Osteoblast (primary cell): ENCODE measurements around the gene GAS6. TPM values are rescaled to one million over a fixed set of nuclear protein-coding genes. Genes with fewer than 3 reads are reported as not detected.
"Not testable (repeated sequence)": the region's sequence is repeated elsewhere in the genome, so short reads cannot be mapped to it uniquely, and the experiment has no call there.

ENCODE experiments used
- DNase-seq: peaks from one replicate; pipeline ENCODE4 v3.0.0; 2011; ENCODE audit warnings: low spot score, mixed read lengths; ENCODE audit not compliant: insufficient read length; ENCODE audit errors: missing footprints
- H2AFZ ChIP-seq: 2 replicates; pipeline ENCODE4 v1.6.0; 2011; ENCODE audit warnings: mild to moderate bottlenecking, low read length
- H3K27ac ChIP-seq: 2 replicates; pipeline ENCODE4 v1.5.1; 2011; ENCODE audit warnings: mild to moderate bottlenecking, low read depth, low read length, moderate library complexity
- H3K27me3 ChIP-seq: 2 replicates; pipeline ENCODE4 v1.6.0; 2012; ENCODE audit warnings: mild to moderate bottlenecking, control low read depth, inconsistent platforms, low read length, moderate library complexity; ENCODE audit not compliant: insufficient read depth
- H3K36me3 ChIP-seq: 2 replicates; pipeline ENCODE4 v1.5.1; 2011; ENCODE audit warnings: mild to moderate bottlenecking, low read length, control low read depth, moderate library complexity; ENCODE audit not compliant: insufficient read depth
- H3K4me1 ChIP-seq: 2 replicates; pipeline ENCODE4 v1.5.1; 2011; ENCODE audit warnings: mild to moderate bottlenecking, low read length, control low read depth, moderate library complexity; ENCODE audit not compliant: insufficient read depth
- H3K4me2 ChIP-seq: 2 replicates; pipeline ENCODE4 v1.6.0; 2011; ENCODE audit warnings: mild to moderate bottlenecking, low read length; ENCODE audit not compliant: insufficient read depth
- H3K4me3 ChIP-seq: fragments of 200-600 bp; sonication (generic); 3 replicates; pipeline ENCODE4 v1.5.1; 2012; ENCODE audit warnings: mild to moderate bottlenecking, low read length, inconsistent platforms; ENCODE audit not compliant: insufficient read depth
- H3K79me2 ChIP-seq: 2 replicates; pipeline ENCODE4 v1.6.0; 2012; ENCODE audit warnings: mild to moderate bottlenecking, low read length, control low read depth, inconsistent platforms; ENCODE audit not compliant: insufficient read depth
- H3K9me3 ChIP-seq: 2 replicates; pipeline ENCODE4 v1.5.1; 2011; ENCODE audit warnings: low read depth, low read length, control low read depth
- H4K20me1 ChIP-seq: 2 replicates; pipeline ENCODE4 v1.6.0; 2012; ENCODE audit warnings: mild to moderate bottlenecking, low read length, control low read depth; ENCODE audit not compliant: insufficient read depth
- total RNA-seq: library from RNA; depleted of rRNA; stranded (reverse); fragments of >200 nt; gene quantifications from 2 replicates; pipeline ENCODE4 v1.2.3, GENCODE V29; 2012
- TF ChIP-seq, protein P1 (sequence below): IDR thresholded peaks from 2 replicates; pipeline ENCODE4 v1.5.1; 2011; ENCODE audit warnings: mild to moderate bottlenecking, low read depth, low read length, moderate library complexity; ENCODE audit errors: extremely low read depth

The GAS6 gene
- total RNA-seq, 1 donor = 417 TPM

DNA sequence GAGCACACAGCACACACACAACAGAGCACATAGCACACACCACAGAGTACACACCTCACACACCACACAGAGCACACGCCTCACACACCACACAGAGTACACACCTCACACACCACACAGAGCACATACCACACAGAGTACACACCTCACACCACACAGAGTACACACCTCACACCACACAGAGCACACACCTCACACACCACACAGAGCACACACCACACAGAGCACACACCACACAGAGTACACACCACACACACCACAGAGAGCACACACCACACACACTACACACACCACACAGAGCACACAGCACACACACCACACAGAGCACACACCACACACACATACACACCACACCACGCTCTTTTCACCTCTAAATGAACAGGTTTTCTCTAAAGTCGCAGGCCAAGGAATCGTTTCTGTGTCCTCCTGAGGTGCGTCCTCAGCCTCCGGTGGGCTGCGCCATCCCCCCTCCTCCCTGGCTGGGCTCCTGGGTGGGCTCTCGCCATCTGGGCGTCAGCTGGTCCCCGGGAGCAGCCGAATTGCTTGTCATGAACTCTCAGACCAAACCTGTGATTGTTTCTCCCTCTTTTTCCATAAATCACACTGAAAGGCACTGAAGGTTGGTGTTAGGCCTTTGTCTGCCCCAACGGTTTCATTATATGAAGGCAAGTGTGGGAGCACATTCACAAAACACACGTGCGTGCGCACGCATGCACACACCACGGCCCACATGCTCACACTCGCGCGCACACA is 67.5 kb downstream of the GAS6 start:
- Histone ChIP-seq H3K9me3 (no peaks in the 10 kb centered on the region), H4K20me1 (no peaks in the 10 kb centered on the region), H3K4me3 (no peak overlapping the region), H3K4me2 (no peak overlapping the region), H3K27me3 (peaks cover 10% of the 10 kb centered on the region), H3K4me1 (no peaks in the 10 kb centered on the region), H3K36me3 (no peaks in the 10 kb centered on the region), H3K27ac (no peak overlapping the region), H2AFZ (no peak overlapping the region), H3K79me2 (no peaks in the 10 kb centered on the region)
- peak; percentile 80 for DNase-seq
- TF ChIP-seq, protein P1, sequence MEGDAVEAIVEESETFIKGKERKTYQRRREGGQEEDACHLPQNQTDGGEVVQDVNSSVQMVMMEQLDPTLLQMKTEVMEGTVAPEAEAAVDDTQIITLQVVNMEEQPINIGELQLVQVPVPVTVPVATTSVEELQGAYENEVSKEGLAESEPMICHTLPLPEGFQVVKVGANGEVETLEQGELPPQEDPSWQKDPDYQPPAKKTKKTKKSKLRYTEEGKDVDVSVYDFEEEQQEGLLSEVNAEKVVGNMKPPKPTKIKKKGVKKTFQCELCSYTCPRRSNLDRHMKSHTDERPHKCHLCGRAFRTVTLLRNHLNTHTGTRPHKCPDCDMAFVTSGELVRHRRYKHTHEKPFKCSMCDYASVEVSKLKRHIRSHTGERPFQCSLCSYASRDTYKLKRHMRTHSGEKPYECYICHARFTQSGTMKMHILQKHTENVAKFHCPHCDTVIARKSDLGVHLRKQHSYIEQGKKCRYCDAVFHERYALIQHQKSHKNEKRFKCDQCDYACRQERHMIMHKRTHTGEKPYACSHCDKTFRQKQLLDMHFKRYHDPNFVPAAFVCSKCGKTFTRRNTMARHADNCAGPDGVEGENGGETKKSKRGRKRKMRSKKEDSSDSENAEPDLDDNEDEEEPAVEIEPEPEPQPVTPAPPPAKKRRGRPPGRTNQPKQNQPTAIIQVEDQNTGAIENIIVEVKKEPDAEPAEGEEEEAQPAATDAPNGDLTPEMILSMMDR = no peak

DNA sequence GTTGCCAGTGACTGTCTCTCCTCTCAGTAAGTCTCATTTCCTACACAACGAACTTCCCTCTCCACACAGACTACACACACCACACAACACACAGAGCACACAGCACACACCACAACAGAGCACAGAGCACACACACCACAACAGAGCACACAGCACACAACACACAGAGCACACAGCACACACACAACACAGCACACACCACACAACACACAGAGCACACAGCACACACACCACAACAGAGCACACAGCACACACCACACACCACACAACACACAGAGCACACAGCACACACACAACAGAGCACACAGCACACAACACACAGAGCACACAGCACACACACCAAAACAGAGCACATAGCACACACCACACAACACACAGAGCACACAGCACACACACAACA is 68.5 kb downstream of the GAS6 start:
- DNase-seq = peak; percentile 32
- not testable (repeated sequence) for H3K4me1 ChIP-seq, H3K36me3 ChIP-seq, H2AFZ ChIP-seq, H3K79me2 ChIP-seq, H3K4me3 ChIP-seq, H4K20me1 ChIP-seq, H3K27ac ChIP-seq, H3K4me2 ChIP-seq, H3K9me3 ChIP-seq
- peaks cover 10% of the 10 kb centered on the region for H3K27me3 ChIP-seq

DNA sequence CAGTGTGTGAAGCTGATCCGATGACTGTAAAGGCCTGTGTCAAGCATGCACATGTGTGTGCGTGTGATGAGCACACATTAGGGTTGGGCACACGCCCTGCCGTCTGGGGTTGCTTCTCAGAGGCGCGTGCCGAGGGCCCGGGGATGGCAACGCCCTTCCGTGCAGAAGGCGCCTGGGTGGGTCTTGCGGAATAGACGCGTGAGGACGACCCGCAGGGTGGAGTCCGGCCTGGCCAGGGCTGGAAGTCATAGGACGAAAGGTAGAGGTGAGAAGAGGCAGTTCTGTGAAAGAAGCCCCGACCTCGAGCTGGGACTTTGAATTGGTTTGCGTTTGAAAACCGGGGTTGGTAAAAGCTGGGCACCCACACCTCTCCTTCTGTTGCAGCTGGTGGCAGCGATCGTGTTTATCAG is 69.1 kb downstream of the GAS6 start:
- Histone ChIP-seq H3K4me1 (no peaks in the 10 kb centered on the region), H3K27me3 (peaks cover 10% of the 10 kb centered on the region), H4K20me1 (no peaks in the 10 kb centered on the region), H3K4me2 (no peak overlapping the region), H3K4me3 (no peak overlapping the region), H3K27ac (no peak overlapping the region), H2AFZ (no peak overlapping the region), H3K36me3 (no peaks in the 10 kb centered on the region), H3K9me3 (no peaks in the 10 kb centered on the region), H3K79me2 (no peaks in the 10 kb centered on the region)
- TF ChIP-seq, protein P1 = no peak
- peak; percentile 72 for DNase-seq

DNA sequence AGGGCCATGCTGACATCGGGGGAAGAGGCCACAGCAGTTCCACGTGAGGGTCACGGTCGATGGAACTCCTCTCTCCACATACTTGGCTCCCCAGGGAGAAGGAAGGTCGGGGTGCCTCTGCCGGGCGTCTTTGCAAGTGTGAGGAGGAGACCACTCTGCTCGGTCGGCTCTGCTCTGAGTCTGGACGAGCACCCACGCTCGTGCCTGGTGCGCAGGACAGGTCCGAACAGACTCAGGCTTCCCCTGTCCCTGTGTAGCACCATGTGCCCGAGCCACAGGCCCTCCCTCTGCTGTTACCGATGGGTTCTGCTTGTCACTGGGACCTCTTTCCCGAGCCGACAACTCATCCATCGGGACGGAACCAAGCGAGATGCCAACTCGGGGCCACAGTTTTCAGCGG is 69.8 kb downstream of the GAS6 start:
- no peak overlapping the region for H3K27ac ChIP-seq
- H3K4me2 ChIP-seq = no peak overlapping the region
- peak; percentile 23 for DNase-seq
- H3K36me3 ChIP-seq = no peaks in the 10 kb centered on the region
- no peaks in the 10 kb centered on the region for H3K79me2 ChIP-seq
- no peak overlapping the region for H2AFZ ChIP-seq
- H3K4me1 ChIP-seq = no peaks in the 10 kb centered on the region
- peaks cover 14% of the 10 kb centered on the region for H3K27me3 ChIP-seq
- H3K4me3 ChIP-seq = no peak overlapping the region
- H3K9me3 ChIP-seq = no peaks in the 10 kb centered on the region
- TF ChIP-seq, protein P1 = no peak
- H4K20me1 ChIP-seq = no peaks in the 10 kb centered on the region
